ENCODE results near the gene TMEM47. TPM values are rescaled to one million over a fixed set of nuclear protein-coding genes. Genes with fewer than 3 reads are reported as not detected.

The TMEM47 gene
- total RNA-seq (2014; rRNA removed; shearing (Covaris generic)): 7.4 and 14.0 TPM in 2 replicates

DNA sequence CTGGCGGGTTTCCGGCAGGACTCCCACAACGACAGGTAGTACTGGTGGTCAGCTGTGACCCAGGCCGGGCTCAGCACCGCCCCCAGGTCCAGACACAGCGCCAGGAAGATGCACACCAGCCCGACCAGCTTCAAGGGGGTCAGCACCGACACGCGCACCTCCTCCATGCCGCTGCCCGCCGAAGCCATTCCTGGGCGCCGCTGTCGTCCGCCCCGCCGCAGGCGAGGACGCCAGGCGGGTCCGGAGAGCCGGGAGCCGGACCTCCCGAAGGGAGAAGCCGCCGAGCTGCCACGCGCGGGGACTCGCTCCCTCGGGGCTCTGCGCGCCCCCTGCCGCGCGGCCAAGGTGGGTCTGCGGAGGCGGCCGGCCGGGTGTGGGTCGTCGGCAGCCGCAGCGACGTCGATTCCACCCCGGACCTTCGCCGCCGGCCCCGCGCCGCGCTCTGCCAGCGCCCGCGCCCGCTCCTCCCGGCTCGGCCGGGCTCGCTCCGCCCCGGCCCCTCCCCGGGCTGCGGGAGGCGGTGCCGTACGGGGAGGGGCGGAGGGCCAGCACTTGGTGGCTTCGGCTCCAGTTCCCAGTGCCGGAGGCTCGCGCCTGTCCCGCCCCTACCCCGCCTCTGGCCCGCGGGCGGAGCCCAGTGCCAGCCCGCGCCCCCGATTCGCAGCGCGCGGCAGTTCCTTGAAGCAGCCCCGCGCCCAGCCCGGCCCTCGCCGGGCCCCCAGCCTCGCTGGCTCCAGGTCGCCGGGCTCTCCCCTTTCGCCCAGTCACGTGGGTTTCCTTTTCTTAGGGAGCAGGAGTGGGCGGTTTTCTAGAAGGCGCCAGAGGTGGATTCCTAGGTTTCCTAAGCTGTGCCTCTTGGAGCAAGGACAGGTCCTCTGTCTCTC lies at the start of gene TMEM47:
Gene TMEM47 (minus strand): TSS at position 444 of the 884 bp plus-strand sequence. CDS start 256 bp downstream, at position 188.
- no peaks in the 10 kb centered on the region for H3K36me3 ChIP-seq (replicated peaks; ENCODE audit: control insufficient read depth, insufficient read depth, low read length)
- peaks cover 15% of the 10 kb centered on the region for H3K27me3 ChIP-seq (ENCODE audit: control insufficient read depth, insufficient read depth, low read length)
- DNase-seq: peak; percentile 90
- peak within 1 kb of the TSS; percentile 66 for H3K4me3 ChIP-seq (ENCODE audit: insufficient read depth, low read depth, low read length)

DNA sequence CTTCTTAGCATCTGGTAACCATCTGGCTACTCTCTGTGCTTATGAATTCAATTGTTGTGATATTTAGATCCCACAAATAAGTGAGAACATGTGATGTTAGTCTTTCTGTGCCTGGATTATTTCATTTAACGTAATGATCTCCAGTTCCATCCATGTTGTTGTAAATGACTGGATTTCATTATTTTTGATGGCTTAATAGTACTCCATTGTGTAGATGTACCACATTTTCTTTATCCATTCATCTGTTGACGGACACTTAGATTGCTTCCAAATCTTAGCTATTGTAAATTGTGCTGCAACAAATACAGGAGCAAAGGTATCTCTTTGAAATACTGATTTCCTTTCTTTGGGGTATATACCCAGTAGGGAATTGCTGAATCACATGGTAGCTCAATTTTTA lies 30.0 kb upstream of the TMEM47 start:
- DNase-seq: no peak
- no peak overlapping the region for H3K4me3 ChIP-seq (ENCODE audit: insufficient read depth, low read depth, low read length)
- no peaks in the 10 kb centered on the region for H3K36me3 ChIP-seq (replicated peaks; ENCODE audit: control insufficient read depth, insufficient read depth, low read length)
- no peaks in the 10 kb centered on the region for H3K27me3 ChIP-seq (ENCODE audit: control insufficient read depth, insufficient read depth, low read length)

DNA sequence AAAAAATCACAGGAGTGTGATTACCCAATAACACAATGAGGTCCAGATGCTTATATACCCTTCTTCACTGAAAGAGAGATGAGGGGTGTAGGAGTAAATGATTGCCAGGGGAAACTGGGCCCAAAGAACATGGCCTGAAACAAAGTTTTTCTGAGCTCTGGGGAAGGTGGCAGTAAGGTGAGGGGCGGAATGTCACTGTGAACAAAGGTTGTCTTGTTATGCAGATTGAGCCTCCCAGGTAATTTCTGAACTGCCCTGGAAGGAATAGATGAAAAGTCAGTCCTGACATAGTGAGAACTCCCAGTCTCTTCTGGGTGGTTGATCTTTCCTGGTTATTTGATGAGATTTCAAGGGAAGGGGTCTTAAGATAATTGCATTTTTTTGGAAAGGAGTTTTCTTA lies 2.5 kb upstream of the TMEM47 start:
- no peaks in the 10 kb centered on the region for H3K36me3 ChIP-seq (replicated peaks; ENCODE audit: control insufficient read depth, insufficient read depth, low read length)
- no peak overlapping the region for H3K4me3 ChIP-seq (ENCODE audit: insufficient read depth, low read depth, low read length)
- peak; percentile 46 for DNase-seq

DNA sequence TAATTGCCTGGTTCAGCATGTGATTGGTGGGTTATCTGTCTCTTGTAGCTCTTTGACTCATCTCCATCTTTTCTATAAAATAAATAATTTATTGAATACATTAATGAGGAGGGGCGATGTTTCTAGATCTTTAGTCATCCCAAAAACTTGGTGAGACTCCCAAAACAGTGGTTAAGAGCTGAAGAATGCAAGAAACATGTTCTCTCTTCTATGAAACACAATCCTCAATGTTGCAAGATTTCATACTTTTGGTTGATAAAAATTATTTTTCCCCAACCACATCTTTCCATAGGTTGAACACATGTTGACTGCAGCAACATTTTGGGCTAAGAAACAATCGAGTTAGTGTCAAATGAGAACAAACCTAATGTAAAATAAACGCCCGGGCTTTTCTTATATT lies 1.2 kb upstream of the TMEM47 start:
- Histone ChIP-seq H3K4me3 (ENCODE audit: insufficient read depth, low read depth, low read length) (no peak overlapping the region), H3K27me3 (ENCODE audit: control insufficient read depth, insufficient read depth, low read length) (peaks cover 15% of the 10 kb centered on the region), H3K36me3 (replicated peaks; ENCODE audit: control insufficient read depth, insufficient read depth, low read length) (no peaks in the 10 kb centered on the region)
- DNase-seq: no peak

More for the DNA sequence above, 2.5 kb upstream of the TMEM47 start:
- peaks cover 15% of the 10 kb centered on the region for H3K27me3 ChIP-seq (ENCODE audit: control insufficient read depth, insufficient read depth, low read length)

DNA sequence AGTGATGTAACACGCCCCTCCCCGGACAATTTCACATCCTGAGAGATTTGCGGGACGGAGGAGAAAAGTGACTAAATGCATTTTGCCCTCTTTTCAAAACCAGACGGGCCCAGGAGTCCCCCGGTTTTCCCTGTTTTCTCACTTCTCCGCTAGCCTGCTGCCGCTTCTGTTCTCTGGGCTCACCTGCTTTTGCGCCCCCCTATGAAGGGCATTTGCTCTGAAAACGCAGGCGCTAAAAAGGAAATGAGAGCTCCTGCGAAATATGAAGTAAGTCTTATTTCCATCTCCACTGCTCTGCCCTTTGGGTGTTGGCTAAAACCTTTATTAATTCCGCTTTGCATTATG lies 613 bp upstream of the TMEM47 start:
- Histone ChIP-seq H3K36me3 (replicated peaks; ENCODE audit: control insufficient read depth, insufficient read depth, low read length) (no peaks in the 10 kb centered on the region), H3K4me3 (ENCODE audit: insufficient read depth, low read depth, low read length) (peak overlapping the region; percentile 55), H3K27me3 (ENCODE audit: control insufficient read depth, insufficient read depth, low read length) (peaks cover 15% of the 10 kb centered on the region)
- no peak for DNase-seq

DNA sequence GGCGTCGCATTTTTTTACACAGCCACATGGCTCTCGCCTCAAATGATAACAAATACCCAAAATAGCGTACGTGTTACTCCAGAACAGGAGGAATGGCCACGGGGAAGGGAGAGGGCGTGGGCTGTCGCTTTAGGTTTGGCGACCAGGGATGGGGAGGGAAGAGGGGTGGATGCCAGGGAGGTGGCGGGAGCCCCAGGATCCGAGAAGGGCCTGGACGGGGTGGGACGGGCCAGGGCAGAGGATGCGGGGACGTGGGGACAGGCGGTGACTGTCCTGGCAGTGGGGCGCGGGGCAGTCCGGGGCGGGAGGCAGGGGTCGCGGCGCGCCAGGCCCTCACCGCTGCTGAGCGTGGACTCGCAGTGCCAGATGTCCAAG lies 631 bp downstream of the TMEM47 start:
- peaks cover 15% of the 10 kb centered on the region for H3K27me3 ChIP-seq (ENCODE audit: control insufficient read depth, insufficient read depth, low read length)
- DNase-seq: peak; percentile 30
- H3K36me3 ChIP-seq (replicated peaks; ENCODE audit: control insufficient read depth, insufficient read depth, low read length): no peaks in the 10 kb centered on the region
- H3K4me3 ChIP-seq (ENCODE audit: insufficient read depth, low read depth, low read length): peak overlapping the region; percentile 66

DNA sequence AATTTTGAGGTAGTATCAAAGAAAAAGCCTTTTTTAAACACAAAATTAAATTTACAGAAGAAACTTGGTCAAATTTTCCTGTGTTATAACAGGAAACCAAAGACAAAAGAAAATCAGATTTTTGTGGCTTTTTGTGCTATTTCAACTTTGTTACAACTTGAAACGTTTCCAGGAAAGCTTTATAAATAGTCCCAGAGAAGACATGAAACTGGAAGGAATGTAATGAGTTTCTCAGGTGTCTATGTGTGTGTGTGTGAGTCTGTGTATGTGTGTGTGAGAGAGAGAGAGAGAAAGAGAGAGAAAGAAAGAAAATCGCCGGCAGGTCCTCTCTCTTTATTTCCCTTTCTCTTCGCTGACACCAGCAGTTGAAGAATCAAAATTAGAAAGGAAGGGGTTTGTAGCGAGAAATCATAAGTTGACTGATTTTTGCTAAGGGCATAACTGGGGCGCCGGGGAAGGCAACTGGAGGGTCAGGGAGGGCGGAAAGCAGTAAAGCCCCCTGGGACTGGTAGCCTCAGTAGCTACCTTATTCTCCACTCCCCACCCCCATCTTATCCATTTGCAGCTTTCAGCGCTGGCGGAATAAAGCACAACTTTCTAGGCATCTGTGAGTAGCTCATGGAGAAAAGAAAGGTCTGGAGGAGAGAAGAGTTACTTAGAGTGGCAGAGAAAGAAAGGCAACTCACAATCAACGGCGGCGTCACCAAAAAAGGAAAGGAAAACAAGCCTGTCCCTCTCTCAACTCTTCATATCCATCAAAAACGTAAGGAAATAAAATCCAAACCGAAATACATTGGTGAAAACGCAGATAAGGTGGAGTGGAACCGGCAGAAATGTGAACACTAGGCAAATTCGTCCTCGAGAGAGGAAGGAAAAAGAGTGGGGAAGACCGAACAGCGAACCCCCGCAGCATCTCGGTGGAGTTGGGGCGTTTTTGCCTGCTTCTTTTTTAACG lies 1.3 kb downstream of the TMEM47 start:
- Histone ChIP-seq H3K4me3 (ENCODE audit: insufficient read depth, low read depth, low read length) (peak overlapping the region; percentile 66), H3K36me3 (replicated peaks; ENCODE audit: control insufficient read depth, insufficient read depth, low read length) (no peaks in the 10 kb centered on the region), H3K27me3 (ENCODE audit: control insufficient read depth, insufficient read depth, low read length) (peaks cover 15% of the 10 kb centered on the region)
- no peak for DNase-seq

DNA sequence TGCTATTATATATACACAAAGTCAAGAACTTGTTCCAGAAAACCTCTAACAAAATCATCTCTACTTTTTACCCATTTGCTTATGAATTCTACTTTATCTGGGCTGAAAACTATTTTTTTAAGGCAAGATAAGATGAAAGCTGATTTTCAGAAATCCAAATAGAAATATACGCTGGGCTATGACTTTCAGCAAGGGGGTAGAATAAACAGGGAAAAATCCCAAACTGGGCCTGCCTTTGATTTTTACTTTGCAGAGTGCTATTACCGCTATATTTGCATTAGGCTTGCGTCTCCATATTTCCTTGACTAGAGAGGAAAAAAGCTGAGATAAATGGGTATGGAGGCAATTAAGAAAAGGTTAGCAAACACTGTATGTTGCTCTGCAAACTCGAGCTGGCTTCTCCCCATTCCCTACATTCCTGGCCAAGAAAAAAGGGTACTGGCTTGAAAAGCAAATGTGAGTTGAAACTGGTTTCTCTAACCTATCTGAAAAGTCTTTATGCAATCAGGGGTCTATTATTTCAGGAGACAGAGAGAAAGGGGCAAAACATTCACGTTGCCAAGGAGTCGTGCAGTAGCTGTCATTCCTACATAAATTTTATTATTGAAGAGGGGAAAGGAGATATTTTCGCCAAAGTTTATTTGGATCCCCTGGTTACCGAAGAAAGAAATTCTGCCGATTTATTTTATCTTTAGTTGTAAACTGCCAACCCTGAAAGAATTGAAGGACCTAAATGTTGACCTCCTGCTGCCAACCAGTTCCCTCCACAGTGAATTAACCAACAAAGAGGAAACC lies 2.2 kb downstream of the TMEM47 start:
- Histone ChIP-seq H3K27me3 (ENCODE audit: control insufficient read depth, insufficient read depth, low read length) (peaks cover 15% of the 10 kb centered on the region), H3K4me3 (ENCODE audit: insufficient read depth, low read depth, low read length) (peak overlapping the region; percentile 66; the same call in 1 of the 2 replicates), H3K36me3 (replicated peaks; ENCODE audit: control insufficient read depth, insufficient read depth, low read length) (no peaks in the 10 kb centered on the region)
- no peak for DNase-seq

DNA sequence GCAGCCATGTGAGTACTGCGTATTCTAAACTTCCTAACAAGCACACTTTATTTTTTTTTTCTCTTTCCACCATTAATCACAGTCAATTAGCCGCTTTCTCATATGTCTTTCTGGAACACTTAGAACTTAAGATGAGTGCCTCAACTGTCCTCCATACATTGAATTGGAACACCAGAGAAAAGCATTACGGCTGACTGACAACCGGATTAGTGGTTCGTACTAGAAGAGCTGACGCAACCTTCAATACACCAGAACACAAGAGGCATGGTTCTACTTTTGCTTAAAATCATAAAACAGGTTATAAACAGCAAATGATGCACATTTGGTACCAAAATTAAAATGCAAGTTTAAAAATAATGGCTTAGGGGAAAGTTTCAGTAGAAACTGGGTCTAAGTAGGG lies 3.3 kb downstream of the TMEM47 start:
- no peaks in the 10 kb centered on the region for H3K36me3 ChIP-seq (replicated peaks; ENCODE audit: control insufficient read depth, insufficient read depth, low read length)
- peaks cover 15% of the 10 kb centered on the region for H3K27me3 ChIP-seq (ENCODE audit: control insufficient read depth, insufficient read depth, low read length)
- H3K4me3 ChIP-seq (ENCODE audit: insufficient read depth, low read depth, low read length): no peak overlapping the region
- DNase-seq: no peak

DNA sequence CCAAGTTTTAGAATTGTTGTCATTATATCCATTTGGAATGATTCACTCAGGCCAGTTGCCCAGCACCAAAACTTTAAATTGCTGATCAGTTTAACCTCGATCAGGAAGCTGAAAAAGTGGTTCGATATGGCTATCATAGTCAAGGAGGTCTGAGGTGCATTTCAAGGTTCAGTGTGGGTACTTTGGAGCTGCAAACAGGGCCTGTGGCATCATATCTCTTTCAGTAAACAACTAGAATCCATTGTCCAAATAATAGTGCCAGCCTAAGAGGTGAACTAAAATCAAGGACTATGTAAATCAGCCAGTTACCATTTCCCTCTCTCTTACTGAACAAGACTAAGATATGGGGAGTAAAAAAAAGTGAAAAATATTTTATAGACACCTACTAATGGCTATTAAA lies 14.2 kb downstream of the TMEM47 start:
- Histone ChIP-seq H3K4me3 (ENCODE audit: insufficient read depth, low read depth, low read length) (no peak overlapping the region), H3K27me3 (ENCODE audit: control insufficient read depth, insufficient read depth, low read length) (no peaks in the 10 kb centered on the region), H3K36me3 (replicated peaks; ENCODE audit: control insufficient read depth, insufficient read depth, low read length) (no peaks in the 10 kb centered on the region)
- no peak for DNase-seq

DNA sequence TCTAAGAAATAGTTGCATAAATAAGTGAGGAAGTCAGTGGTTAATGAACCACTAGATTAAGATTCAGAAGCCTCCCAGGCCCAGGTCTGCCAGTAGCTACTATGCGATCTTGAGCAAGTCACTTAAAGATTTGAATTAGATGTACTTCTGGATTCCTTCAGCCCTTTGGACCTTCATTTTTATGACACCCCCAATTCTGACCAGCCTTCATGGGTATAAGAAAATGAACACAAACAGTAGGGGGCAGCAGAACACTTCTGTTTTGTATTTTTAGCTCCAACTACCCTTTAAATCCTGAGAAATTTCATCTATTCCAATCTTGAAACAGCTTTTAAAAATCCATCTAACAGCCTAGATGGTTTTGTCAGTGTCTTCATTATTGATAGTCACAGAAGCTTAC lies 19.0 kb downstream of the TMEM47 start:
- no peak overlapping the region for H3K4me3 ChIP-seq (ENCODE audit: insufficient read depth, low read depth, low read length)
- no peak for DNase-seq
- H3K36me3 ChIP-seq (replicated peaks; ENCODE audit: control insufficient read depth, insufficient read depth, low read length): no peaks in the 10 kb centered on the region
- H3K27me3 ChIP-seq (ENCODE audit: control insufficient read depth, insufficient read depth, low read length): no peaks in the 10 kb centered on the region

DNA sequence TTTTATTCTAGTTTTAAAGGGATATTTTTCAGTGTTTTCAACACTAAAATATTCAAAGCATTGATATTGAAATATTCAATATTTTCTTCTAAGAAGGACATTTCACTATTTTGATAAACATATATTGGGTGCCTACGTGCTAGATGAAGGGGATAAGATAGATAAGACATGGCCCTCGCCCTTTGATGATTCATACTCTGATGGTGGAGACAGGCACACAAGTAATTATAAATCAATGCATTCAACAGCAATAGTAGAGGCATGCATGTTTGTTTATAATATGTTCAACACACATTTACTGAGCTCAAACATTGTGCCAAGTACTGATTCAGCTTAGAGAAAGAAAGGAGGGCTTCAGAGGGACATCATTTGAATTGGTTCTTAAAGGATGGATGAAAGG lies 22.7 kb downstream of the TMEM47 start:
- no peak overlapping the region for H3K4me3 ChIP-seq (ENCODE audit: insufficient read depth, low read depth, low read length)
- no peak for DNase-seq

DNA sequence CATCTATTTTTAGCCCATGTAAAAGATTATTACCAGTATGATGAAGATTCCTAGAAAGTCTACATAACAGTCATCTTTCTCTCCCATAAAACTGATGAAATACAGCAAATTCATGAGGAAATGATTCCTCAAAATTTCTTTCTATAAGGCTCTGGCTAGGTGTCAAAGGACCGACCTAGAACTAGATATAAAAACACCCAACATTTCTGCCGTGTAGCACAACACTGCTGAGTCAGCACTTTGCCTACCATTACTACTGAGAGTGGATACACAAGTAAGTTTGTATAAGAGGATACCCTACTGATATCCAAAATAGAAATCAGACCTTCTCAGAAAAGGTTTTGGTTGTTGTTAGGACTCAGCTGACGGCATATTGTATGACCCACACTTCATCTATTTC lies 24.7 kb downstream of the TMEM47 start:
- no peaks in the 10 kb centered on the region for H3K27me3 ChIP-seq (ENCODE audit: control insufficient read depth, insufficient read depth, low read length)
- H3K4me3 ChIP-seq (ENCODE audit: insufficient read depth, low read depth, low read length): no peak overlapping the region
- no peaks in the 10 kb centered on the region; the same call in 1 of the 2 replicates for H3K36me3 ChIP-seq (replicated peaks; ENCODE audit: control insufficient read depth, insufficient read depth, low read length)
- DNase-seq: no peak

More for the DNA sequence above, 22.7 kb downstream of the TMEM47 start:
- H3K36me3 ChIP-seq (replicated peaks; ENCODE audit: control insufficient read depth, insufficient read depth, low read length): no peaks in the 10 kb centered on the region; the same call in 1 of the 2 replicates
- H3K27me3 ChIP-seq (ENCODE audit: control insufficient read depth, insufficient read depth, low read length): no peaks in the 10 kb centered on the region
